ENCODE data around the gene DIP2B. TPM values are rescaled to one million over a fixed set of nuclear protein-coding genes. Genes with fewer than 3 reads are reported as not detected.
A peak's percentile ranks its signal among the peaks of the same experiment; 100 is the strongest.

The DIP2B gene
- total RNA-seq, 4 donors from 2014 or later: 68.6 to 97.2 (median 73.7) TPM

- DNase-seq (ENCODE audit: low spot score in 2 of 2): no peak
- Histone ChIP-seq H3K4me1 (peaks cover 32% of the 10 kb centered on the region), H3K27me3 (no peaks in the 10 kb centered on the region), H3K9me3 (no peaks in the 10 kb centered on the region), H3K36me3 (peaks cover 15% of the 10 kb centered on the region), H3K4me3 (no peak overlapping the region), H3K27ac (peak overlapping the region; percentile 29)
- 43% methylated on average over 1 of the region's 1 CpG for WGBS
- TF ChIP-seq, protein P1, sequence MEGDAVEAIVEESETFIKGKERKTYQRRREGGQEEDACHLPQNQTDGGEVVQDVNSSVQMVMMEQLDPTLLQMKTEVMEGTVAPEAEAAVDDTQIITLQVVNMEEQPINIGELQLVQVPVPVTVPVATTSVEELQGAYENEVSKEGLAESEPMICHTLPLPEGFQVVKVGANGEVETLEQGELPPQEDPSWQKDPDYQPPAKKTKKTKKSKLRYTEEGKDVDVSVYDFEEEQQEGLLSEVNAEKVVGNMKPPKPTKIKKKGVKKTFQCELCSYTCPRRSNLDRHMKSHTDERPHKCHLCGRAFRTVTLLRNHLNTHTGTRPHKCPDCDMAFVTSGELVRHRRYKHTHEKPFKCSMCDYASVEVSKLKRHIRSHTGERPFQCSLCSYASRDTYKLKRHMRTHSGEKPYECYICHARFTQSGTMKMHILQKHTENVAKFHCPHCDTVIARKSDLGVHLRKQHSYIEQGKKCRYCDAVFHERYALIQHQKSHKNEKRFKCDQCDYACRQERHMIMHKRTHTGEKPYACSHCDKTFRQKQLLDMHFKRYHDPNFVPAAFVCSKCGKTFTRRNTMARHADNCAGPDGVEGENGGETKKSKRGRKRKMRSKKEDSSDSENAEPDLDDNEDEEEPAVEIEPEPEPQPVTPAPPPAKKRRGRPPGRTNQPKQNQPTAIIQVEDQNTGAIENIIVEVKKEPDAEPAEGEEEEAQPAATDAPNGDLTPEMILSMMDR (IDR thresholded peaks at IDR 0.05): no peak
- TF ChIP-seq POLR2AphosphoS5 (IDR thresholded peaks at IDR 0.05) (no peak), POLR2A (IDR thresholded peaks at IDR 0.05) (no peak), EP300 (IDR thresholded peaks at IDR 0.05) (no peak)
These were observed 137.3 kb downstream of the DIP2B start for GRCh38 chr12:50642035-50642451.

DNA sequence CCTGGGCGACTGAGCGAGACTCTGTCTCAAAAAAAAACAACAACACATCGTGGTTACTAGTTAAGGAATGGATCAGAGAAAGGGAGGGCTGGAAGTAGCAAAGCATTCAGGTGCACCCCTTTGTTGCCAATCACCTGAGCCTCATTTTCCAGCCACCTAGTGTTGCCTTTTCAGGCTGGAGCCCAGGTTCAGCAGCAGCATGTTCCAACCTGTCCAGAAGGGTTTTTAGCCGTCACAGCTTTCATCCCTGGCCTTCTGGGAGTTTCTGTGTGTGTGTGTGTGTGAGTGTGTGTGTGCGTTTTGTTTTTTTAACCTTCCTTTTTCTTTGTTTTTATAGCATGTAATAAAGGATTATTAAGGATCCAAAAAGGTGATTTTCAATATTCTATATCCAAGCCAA lies 138.0 kb downstream of the DIP2B start:
- H3K4me3 ChIP-seq: no peak overlapping the region
- peaks cover 15% of the 10 kb centered on the region for H3K36me3 ChIP-seq
- TF ChIP-seq EP300 (IDR thresholded peaks at IDR 0.05): no peak
- TF ChIP-seq POLR2AphosphoS5 (IDR thresholded peaks at IDR 0.05): no peak
- TF ChIP-seq, protein P1 (IDR thresholded peaks at IDR 0.05): no peak
- no peak for TF ChIP-seq POLR2A (IDR thresholded peaks at IDR 0.05)
- no peaks in the 10 kb centered on the region for H3K9me3 ChIP-seq
- H3K27ac ChIP-seq: peak overlapping the region; percentile 29
- no peak for DNase-seq (ENCODE audit: low spot score in 2 of 2)
- H3K4me1 ChIP-seq: peaks cover 26% of the 10 kb centered on the region
- WGBS: 61% methylated on average over 5 of the region's 5 CpGs
- H3K27me3 ChIP-seq: no peaks in the 10 kb centered on the region

- WGBS: 82% methylated on average over 8 of the region's 8 CpGs
- H3K4me3 ChIP-seq: no peak overlapping the region
- H3K9me3 ChIP-seq: no peaks in the 10 kb centered on the region
- H3K27me3 ChIP-seq: no peaks in the 10 kb centered on the region
- no peak for DNase-seq (ENCODE audit: low spot score in 2 of 2)
- H3K36me3 ChIP-seq: peaks cover 11% of the 10 kb centered on the region
- peaks cover 12% of the 10 kb centered on the region for H3K4me1 ChIP-seq
- no peak overlapping the region for H3K27ac ChIP-seq
- TF ChIP-seq, protein P1 (IDR thresholded peaks at IDR 0.05): no peak
- TF ChIP-seq EP300 (IDR thresholded peaks at IDR 0.05): no peak
- no peak for TF ChIP-seq POLR2A (IDR thresholded peaks at IDR 0.05)
- TF ChIP-seq POLR2AphosphoS5 (IDR thresholded peaks at IDR 0.05): no peak
These were observed 142.2 kb downstream of the DIP2B start for GRCh38 chr12:50647031-50647430.

DNA sequence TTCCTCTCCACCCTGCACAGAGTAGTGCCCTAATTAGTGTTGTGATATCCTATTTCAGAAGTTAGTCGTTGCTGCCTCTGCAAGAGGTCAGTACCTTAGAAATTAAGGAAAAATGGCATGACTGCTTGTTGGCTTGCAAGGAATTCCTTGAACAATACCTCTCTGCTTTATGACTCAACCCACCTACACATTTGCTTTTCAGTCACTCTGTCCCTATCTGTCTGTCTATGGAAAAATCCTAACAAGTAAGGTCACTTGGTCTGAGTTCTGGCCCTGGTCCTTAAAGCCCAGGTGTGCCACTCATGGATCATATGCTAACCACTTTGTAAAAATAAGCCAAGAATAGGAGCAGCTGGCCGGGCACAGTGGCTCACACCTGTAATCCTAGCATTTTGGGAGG lies 142.7 kb downstream of the DIP2B start:
- TF ChIP-seq EP300 (IDR thresholded peaks at IDR 0.05): no peak
- TF ChIP-seq, protein P1 (IDR thresholded peaks at IDR 0.05): no peak
- no peak for TF ChIP-seq POLR2AphosphoS5 (IDR thresholded peaks at IDR 0.05)
- Histone ChIP-seq H3K27ac (no peak overlapping the region), H3K9me3 (no peaks in the 10 kb centered on the region), H3K27me3 (no peaks in the 10 kb centered on the region), H3K4me3 (no peak overlapping the region), H3K4me1 (peaks cover 7% of the 10 kb centered on the region), H3K36me3 (peaks cover 11% of the 10 kb centered on the region)
- DNase-seq (ENCODE audit: low spot score in 2 of 2): no peak
- 86% methylated on average over 2 of the region's 2 CpGs for WGBS

GRCh38 chr12:50650285-50650684 lies 145.5 kb downstream of the DIP2B start:
- 76% methylated on average over 3 of the region's 3 CpGs for WGBS
- no peaks in the 10 kb centered on the region for H3K27me3 ChIP-seq
- no peak for DNase-seq (ENCODE audit: low spot score in 2 of 2)
- H3K9me3 ChIP-seq: no peaks in the 10 kb centered on the region
- TF ChIP-seq POLR2AphosphoS5 (IDR thresholded peaks at IDR 0.05) (no peak), EP300 (IDR thresholded peaks at IDR 0.05) (no peak)
- TF ChIP-seq, protein P1 (IDR thresholded peaks at IDR 0.05): no peak
- H3K36me3 ChIP-seq: no peaks in the 10 kb centered on the region
- H3K4me1 ChIP-seq: no peaks in the 10 kb centered on the region
- no peak overlapping the region for H3K4me3 ChIP-seq
- no peak overlapping the region for H3K27ac ChIP-seq

Measured in suprapubic skin (tissue), 4 donors.